Liver (tissue), 9 donors: ENCODE results near the gene NAV2. TPM values are rescaled to one million over a fixed set of nuclear protein-coding genes. Genes with fewer than 3 reads are reported as not detected.

ENCODE experiments used
- DNase-seq: peaks from one replicate; pipeline ENCODE4 v3.0.0-alpha.2; 2017; ENCODE audit warnings: low spot score
- H3K27ac ChIP-seq, 2 donors: one replicate each; pipeline ENCODE4 v1.7.0; 2013; ENCODE audit warnings: inconsistent platforms in 2 of 2, low read length in 2 of 2, control low read depth in 1 of 2, low read depth in 1 of 2, mild to moderate bottlenecking in 1 of 2
- H3K27me3 ChIP-seq, 4 donors: one replicate each; pipeline versions ENCODE4 v1.6.1 to v1.7.0; 2013; ENCODE audit warnings: low read length in 3 of 4, inconsistent platforms in 1 of 4, mild to moderate bottlenecking in 1 of 4, moderate library complexity in 1 of 4; ENCODE audit not compliant: control insufficient read depth in 4 of 4, insufficient read depth in 4 of 4
- H3K36me3 ChIP-seq, 4 donors: one replicate each; pipeline versions ENCODE4 v1.6.1 to v1.7.0; 2013; ENCODE audit warnings: low read length in 3 of 4, mild to moderate bottlenecking in 3 of 4, low read depth in 1 of 4, moderate library complexity in 1 of 4; ENCODE audit not compliant: control insufficient read depth in 4 of 4, insufficient read depth in 3 of 4
- H3K4me1 ChIP-seq, 4 donors: one replicate each; pipeline versions ENCODE4 v1.6.1 to v1.7.0; 2013; ENCODE audit warnings: low read length in 3 of 4, mild to moderate bottlenecking in 3 of 4, moderate library complexity in 1 of 4; ENCODE audit not compliant: control insufficient read depth in 4 of 4, insufficient read depth in 4 of 4
- H3K4me3 ChIP-seq, 3 donors: one replicate each; pipeline versions ENCODE4 v1.6.1 to v1.7.0; 2013; ENCODE audit warnings: low read length in 3 of 3, control low read depth in 1 of 3, low read depth in 1 of 3, mild to moderate bottlenecking in 1 of 3
- H3K9ac ChIP-seq, 2 donors: one replicate each; pipeline ENCODE4 v1.7.0; 2013; ENCODE audit warnings: low read length in 2 of 2, mild to moderate bottlenecking in 2 of 2, moderate library complexity in 2 of 2, control low read depth in 1 of 2, low read depth in 1 of 2
- H3K9me3 ChIP-seq, 4 donors: one replicate each; pipeline versions ENCODE4 v1.6.1 to v1.7.0; 2013; ENCODE audit warnings: low read length in 3 of 4; ENCODE audit not compliant: control insufficient read depth in 4 of 4
- ATF3 ChIP-seq: IDR thresholded peaks from 2 replicates; pipeline ENCODE4 v1.6.1; 2016; ENCODE audit warnings: antibody characterized with exemption
- CTCF ChIP-seq: fragments of 150-350 bp; IDR thresholded peaks from 2 replicates; pipeline ENCODE4 v1.5.1; 2017; ENCODE audit warnings: improper control_type of control experiment, low read depth, low read length; ENCODE audit not compliant: missing input control
- EGR1 ChIP-seq, 2 donors: IDR thresholded peaks; 2 replicates each; pipeline ENCODE4 v1.6.1; 2016 to 2018; ENCODE audit warnings: antibody characterized with exemption in 2 of 2, low read depth in 2 of 2
- FOXA1 ChIP-seq: IDR thresholded peaks from 2 replicates; pipeline ENCODE4 v1.6.1; 2016; ENCODE audit warnings: antibody characterized with exemption
- FOXA2 ChIP-seq: IDR thresholded peaks from 2 replicates; pipeline ENCODE4 v1.6.1; 2016; ENCODE audit warnings: antibody characterized with exemption
- GABPA ChIP-seq, 2 donors: IDR thresholded peaks in 1 of 2; conservative IDR thresholded peaks in 1 of 2; 2 replicates each; pipeline ENCODE4 v1.6.1; 2016; ENCODE audit warnings: antibody characterized with exemption in 2 of 2, mild to moderate bottlenecking in 1 of 2, moderate library complexity in 1 of 2
- HNF4A ChIP-seq, 2 donors: conservative IDR thresholded peaks; 2 replicates each; pipeline ENCODE4 v1.6.1; 2016; ENCODE audit warnings: antibody characterized with exemption in 2 of 2, mild to moderate bottlenecking in 2 of 2
- HNF4G ChIP-seq: IDR thresholded peaks from 2 replicates; pipeline ENCODE4 v1.6.1; 2016; ENCODE audit warnings: antibody characterized with exemption
- JUND ChIP-seq, 2 donors: IDR thresholded peaks; 2 replicates each; pipeline ENCODE4 v1.6.1; 2016; ENCODE audit warnings: antibody characterized with exemption in 2 of 2
- MAX ChIP-seq: IDR thresholded peaks from 2 replicates; pipeline ENCODE4 v1.6.1; 2016; ENCODE audit warnings: antibody characterized with exemption
- REST ChIP-seq: IDR thresholded peaks from 2 replicates; pipeline ENCODE4 v1.6.1; 2016; ENCODE audit warnings: antibody characterized with exemption, mild to moderate bottlenecking
- RXRA ChIP-seq, 2 donors: IDR thresholded peaks; 2 replicates each; pipeline ENCODE4 v1.6.1; 2017 to 2018; ENCODE audit warnings: antibody characterized with exemption in 2 of 2, mild to moderate bottlenecking in 1 of 2
- SP1 ChIP-seq: IDR thresholded peaks from 2 replicates; pipeline ENCODE4 v1.6.1; 2018; ENCODE audit warnings: antibody characterized with exemption, mild to moderate bottlenecking
- TAF1 ChIP-seq: conservative IDR thresholded peaks from 2 replicates; pipeline ENCODE4 v1.6.1; 2016; ENCODE audit warnings: antibody characterized with exemption, mild to moderate bottlenecking
- ZBTB33 ChIP-seq: IDR thresholded peaks from 2 replicates; pipeline ENCODE4 v1.6.1; 2016; ENCODE audit warnings: antibody characterized with exemption
- WGBS: extraction: QIAGEN DNeasy Blood & Tissue Kit; methylation state at CpG from one replicate; pipeline ENCODE4 v1.1.7; 2013; 5-methylcytosine and 5-hydroxymethylcytosine counted together
- polyA plus RNA-seq, 2 donors: library from polyadenylated mRNA; stranded (reverse) in 1 of 2; unstranded in 1 of 2; fragments of 200-250 nt in 1 of 2; fragments of >200 nt in 1 of 2; fragmentation: Nextera tagmentation in 1 of 2; extraction: Ambion mirVana in 1 of 2; gene quantifications; one replicate each; pipeline versions ENCODE4 v1.2.1 to v1.2.3, GENCODE V29; 2013 to 2015
- total RNA-seq, 2 donors: library from RNA; depleted of rRNA; stranded (reverse); fragments of >200 nt; gene quantifications; one replicate each; pipeline ENCODE4 v1.2.3, GENCODE V29; 2014
- donor health status: healthy.
- donor health status: healthy.
- donor health status: healthy.
- donor health status: healthy.
- donor health status: healthy.

NAV2 gene
- total and polyA plus RNA-seq, 4 donors = 6.3 to 20.5 (median 11.6) TPM

DNA sequence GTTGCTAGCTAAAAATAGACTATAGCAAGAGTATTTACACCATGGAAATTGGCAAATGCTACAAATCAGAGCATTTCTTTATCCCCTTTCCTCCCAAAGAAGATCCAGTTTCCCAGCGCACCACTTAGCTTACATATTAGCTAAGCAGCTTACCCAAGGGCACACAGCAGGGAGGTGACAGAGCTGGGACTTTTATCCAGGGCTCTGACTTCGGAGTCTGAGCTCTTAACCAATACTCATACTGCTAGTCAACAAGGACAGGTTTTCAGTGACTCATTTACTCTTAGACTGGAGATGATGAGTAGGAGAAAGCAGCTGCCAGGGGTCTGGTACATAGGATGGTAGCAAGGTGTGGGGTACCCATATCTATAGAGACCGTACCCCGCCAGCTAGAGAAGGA is 38.4 kb downstream of the NAV2 start:
- no peak overlapping the region for H3K9ac ChIP-seq
- H3K27me3 ChIP-seq = no peaks in the 10 kb centered on the region
- DNase-seq = no peak
- no peak for TF ChIP-seq JUND (IDR thresholded peaks at IDR 0.05)
- TF ChIP-seq GABPA (IDR thresholded peaks at IDR 0.05 in 1 of 2, conservative IDR thresholded peaks at IDR 0.05 in 1 of 2) = no peak
- no peak for TF ChIP-seq FOXA1
- no peak for TF ChIP-seq CTCF
- no peak for TF ChIP-seq TAF1
- TF ChIP-seq RXRA (IDR thresholded peaks at IDR 0.05) = no peak
- TF ChIP-seq REST = no peak
- no peak for TF ChIP-seq SP1
- no peak for TF ChIP-seq ZBTB33
- no peak for TF ChIP-seq HNF4A (conservative IDR thresholded peaks at IDR 0.05)
- no peak for TF ChIP-seq ATF3
- no peak for TF ChIP-seq MAX
- no peak for TF ChIP-seq EGR1 (IDR thresholded peaks at IDR 0.05; ENCODE audit: low read depth in 2 of 2)
- no peak for TF ChIP-seq HNF4G
- 94% methylated on average over 4 of the region's 4 CpGs for WGBS
- peaks cover 0 to 4% (median 2%) of the 10 kb centered on the region in 4 donors for H3K4me1 ChIP-seq
- no peak overlapping the region for H3K4me3 ChIP-seq
- H3K9me3 ChIP-seq = no peaks in the 10 kb centered on the region
- H3K36me3 ChIP-seq = no peaks in the 10 kb centered on the region
- H3K27ac ChIP-seq = no peak overlapping the region

DNA sequence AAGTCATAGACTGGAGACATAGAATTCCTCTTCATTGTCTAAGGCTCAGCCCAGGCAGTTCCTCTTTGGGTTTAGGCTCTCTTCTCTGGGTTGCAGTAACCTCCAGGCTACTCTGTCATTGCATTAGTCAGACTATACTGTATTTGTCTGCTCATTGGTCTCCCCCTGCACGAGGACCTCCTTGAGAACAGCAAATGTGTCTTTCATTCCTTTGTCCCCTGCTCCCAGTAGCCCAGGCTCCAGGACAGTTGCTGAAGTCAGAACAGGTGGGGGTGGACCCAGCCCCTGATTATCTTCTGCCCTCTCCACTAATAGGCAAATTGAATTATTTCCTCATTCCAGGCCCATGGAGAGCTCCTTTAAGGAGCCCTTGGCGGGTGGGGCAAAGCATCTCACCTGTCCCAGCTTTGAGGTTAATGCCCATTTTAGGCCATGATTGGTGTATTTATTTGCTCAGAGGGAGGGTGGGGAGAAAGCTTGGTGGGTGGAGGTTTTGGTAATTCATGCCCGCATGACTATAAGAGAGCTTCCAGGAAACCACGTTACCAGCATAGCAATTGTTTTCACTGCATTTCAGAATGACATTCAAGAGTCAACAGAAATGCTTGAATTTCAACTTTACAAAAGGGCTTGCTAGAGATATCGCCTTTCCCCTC is 40.9 kb downstream of the NAV2 start:
- no peak for DNase-seq
- H3K27ac ChIP-seq = no peak overlapping the region

More for the DNA sequence above, 40.9 kb downstream of the NAV2 start:
- TF ChIP-seq REST = no peak
- no peak for TF ChIP-seq FOXA2
- Histone ChIP-seq H3K36me3 (no peaks in the 10 kb centered on the region), H3K4me3 (no peak overlapping the region), H3K9me3 (no peaks in the 10 kb centered on the region), H3K9ac (no peak overlapping the region), H3K27me3 (no peaks in the 10 kb centered on the region), H3K4me1 (no peaks in the 10 kb centered on the region)
- WGBS = 91% methylated on average over 5 of the region's 5 CpGs
